HG02981 (cell line): ENCODE measurements around the gene MXD4.
"Not testable (repeated sequence)": the region's sequence is repeated elsewhere in the genome, so short reads cannot be mapped to it uniquely, and the experiment has no call there.

ENCODE experiments used
- ATAC-seq: cut with Tn5 transposase; IDR thresholded peaks from one replicate; pipeline ENCODE4 v1.9.1; 2021; ENCODE audit warnings: mild to moderate bottlenecking, moderate library complexity; ENCODE audit not compliant: unreplicated experiment

The MXD4 gene

DNA sequence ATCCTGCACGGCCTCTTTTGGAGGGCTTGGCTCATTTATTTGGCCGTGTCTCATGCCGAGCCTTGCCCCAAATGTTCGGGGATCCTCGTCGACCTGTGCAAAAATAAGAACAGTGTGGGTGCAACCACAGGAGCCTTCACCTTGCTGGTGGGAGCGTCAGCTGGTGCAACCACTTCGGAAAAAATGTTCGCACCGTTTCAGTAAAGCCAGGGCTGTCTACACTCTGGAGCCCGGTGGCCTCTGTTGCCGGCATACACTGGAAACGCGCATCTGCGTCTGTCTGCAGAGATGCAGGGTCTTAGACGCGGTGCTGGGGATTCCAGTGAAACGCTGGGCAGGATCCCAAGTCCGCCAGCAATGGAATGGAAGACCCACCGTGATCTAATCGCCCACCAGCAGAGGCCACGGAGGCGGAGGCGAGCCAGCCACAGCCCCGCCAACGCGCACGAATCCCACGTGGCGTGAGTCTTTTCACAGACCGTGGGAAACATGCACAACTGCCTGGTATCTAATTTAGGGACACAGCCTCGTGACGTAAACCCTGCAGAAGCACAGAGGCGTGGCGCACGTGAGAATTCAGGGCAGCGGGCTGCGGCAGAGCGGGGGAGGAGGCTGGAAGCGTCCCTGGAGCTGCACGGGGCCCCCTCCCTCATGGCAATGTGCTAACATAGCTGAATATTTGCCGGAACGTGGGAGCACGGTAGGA is 13.8 kb upstream of the MXD4 start:
- no peak for ATAC-seq

DNA sequence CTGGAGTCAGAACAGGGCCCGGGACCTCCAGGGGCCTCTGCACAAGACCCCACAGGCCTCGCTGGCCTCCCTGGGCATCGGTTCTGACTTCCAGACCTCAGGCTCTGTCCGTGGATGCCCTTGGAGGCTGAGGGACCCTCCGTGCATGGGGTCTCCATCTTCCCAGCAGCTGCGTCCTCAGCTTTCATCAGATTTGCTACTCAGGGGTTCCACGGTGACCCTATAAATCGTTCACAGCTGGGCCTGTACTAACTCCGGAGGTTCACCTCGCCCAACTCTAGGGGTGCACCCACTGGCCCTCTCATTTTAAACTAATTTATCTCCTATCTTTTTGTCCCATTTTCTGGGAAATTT is 13.1 kb upstream of the MXD4 start:
- ATAC-seq = not testable (repeated sequence)

DNA sequence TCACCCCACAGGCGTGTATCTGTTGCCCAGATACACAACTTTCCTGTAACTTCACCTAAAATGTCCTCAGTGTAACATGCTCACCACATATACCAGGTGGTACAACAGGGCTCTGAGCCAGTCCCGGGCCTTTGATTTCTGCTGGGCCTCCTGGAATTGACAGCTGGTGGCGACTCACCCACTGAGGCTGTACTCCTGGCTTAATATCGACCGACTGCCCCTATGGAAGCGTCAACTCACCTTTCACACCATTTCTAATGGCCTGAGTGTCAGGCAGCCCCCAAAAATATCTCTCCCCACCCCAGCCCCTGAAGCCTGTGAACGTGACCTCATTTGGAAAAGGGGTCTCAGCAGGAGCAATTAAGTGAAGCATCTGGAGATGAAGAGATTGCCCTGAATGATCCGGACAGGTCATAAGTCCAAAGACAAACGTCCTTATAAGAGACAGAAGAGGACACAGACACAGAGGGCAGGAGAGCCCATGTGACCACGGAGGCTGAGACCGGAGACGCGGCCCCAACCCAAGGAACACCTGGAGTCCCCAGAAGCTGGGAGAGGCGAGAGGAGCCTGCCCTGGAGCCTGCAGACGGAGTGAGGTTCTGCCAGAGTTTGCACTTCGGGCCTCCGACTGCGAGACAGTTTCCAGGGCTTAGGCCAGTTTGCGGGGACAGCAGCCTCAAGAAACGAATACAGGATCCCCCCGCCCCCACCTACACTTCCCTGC is 12.6 kb upstream of the MXD4 start:
- no peak for ATAC-seq

DNA sequence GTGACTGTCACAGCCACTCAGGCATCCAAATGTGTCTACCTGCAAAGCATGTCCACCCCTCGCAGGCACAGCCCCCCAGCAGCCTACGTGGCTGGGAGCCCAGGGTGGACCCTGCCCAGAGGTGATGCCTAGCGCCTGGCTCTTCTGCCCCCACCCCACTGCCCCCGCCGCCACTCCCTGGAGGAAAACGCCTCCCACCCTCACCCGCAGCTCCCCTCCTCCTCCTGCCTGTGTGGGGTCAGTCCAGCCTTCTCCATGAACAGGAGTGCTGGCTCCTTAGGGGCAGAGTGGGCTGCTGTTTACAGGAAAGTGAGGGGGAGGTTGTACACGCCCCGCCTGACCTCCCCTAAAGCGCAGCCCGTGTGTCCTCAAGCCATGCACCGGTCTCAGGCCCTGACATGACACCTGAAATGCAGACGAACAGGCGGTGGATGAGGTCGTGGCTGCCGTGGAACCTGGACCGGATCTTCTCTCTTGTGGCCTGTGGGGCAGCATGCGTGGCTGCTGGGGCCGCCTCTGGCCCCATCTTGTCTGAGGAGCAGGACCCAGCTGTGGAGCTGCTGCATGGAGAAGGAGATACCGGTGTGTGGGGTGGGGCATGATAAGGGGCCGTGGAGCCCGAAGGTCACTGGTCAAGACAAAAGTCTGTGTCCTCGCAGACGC is 11.9 kb upstream of the MXD4 start:
- no peak for ATAC-seq

DNA sequence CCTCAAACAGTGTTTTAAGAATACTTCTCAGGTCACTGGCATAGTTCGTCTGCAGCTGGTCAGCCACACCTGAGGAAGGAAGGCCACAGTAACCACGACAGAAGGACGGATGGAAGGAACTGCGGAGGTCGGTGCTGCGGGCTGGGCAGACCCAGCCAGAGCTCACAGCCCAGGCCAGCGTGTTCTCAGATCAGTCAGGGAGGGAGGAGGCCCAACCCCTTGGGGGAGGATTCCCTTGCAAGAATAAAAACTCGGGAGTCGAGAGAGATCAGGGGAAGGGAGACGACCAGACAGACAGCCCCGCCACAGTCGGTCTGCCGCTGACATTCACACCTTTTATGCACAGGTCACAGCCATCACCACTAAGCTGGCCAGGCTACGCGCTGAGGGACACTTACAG is 11.3 kb upstream of the MXD4 start:
- ATAC-seq = no peak

DNA sequence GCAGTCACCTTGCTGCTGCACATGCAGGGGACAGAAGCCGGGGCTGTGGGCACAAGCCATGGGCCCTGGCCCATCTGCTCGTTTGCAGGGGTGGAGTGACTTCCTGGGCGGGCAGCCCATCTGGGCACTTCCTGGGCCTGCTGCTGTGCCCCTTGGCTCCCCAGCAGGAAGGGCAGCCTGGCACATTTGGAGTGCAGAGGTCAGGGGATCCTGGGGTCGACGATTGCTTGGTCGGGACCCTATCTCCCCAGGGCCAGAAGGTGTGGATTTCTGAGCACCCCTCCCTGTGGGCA is 10.9 kb upstream of the MXD4 start:
- ATAC-seq = no peak

DNA sequence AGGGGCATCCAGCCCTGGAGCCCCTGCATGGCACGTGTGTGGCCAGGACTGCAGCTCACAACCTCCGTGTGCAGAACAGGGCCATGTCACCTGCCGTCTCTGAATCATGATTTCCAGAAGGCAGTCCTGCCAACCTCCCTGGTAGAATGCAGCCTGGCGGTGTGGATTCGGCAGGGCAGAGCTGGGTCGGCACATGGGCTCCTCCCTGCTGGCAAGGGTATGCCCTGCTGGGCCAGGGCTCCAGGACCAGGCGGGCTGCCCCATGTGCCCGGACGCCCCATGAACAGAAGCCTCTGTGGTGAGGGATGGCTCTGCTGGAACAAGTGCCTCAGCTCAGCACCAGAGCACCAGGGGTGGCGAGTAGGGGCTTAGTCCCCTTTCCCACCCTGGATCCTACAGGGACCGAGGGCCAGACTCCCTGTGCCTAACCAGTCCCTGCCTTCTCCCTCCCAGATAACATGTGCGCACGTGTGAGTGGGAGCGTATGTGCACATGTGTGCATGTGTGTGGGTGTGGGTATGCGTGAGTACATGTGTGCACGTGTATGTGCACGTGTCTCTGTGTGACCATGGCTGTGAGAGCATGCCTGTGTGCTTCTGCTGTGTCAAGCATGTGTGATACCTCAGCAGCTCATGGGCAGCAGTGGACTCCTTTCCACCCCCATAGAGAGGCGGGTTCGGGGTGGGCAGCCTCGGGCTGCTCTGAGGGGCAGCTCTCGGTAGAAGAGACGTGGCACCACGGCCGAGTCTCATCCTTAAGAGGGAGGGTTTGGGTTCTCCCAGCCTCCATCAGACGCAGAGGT is 10.3 kb upstream of the MXD4 start:
- no peak for ATAC-seq

DNA sequence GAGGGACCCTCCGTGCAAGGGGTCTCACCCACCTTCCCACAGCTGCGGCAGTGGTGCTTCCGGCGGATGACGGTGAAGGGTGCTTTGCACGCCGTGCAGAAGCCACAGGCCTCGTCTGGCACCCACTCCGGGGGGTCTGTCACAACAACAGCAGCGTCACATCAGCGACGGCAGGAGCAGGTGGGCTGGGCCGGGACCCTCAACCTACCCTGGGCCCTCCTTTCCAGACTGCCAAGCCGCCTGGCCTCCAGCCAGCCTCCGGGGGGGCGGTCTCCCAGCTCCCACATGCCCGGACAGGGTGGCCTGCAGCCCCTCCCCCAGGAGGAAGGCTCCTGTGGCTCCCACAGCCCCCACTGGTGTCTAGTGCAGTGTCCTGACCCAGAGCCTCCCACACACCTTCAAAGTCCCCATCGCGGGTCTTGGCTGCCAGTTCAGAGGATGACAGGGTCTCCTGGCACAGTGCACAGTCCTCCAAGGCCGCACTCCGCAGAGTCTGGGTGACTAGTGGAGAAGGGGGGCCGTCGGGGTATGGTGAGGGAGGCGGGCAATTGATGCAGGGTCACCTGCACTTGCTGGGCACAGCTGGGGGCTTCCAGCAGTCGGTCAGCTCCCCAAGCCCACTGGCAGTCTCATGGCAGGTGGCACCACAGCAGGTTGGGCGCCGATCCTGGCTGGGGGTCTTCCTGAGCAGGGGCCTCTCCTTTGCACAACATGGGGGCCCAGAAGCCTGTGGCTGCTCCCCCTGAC is 9.5 kb upstream of the MXD4 start:
- no peak for ATAC-seq

DNA sequence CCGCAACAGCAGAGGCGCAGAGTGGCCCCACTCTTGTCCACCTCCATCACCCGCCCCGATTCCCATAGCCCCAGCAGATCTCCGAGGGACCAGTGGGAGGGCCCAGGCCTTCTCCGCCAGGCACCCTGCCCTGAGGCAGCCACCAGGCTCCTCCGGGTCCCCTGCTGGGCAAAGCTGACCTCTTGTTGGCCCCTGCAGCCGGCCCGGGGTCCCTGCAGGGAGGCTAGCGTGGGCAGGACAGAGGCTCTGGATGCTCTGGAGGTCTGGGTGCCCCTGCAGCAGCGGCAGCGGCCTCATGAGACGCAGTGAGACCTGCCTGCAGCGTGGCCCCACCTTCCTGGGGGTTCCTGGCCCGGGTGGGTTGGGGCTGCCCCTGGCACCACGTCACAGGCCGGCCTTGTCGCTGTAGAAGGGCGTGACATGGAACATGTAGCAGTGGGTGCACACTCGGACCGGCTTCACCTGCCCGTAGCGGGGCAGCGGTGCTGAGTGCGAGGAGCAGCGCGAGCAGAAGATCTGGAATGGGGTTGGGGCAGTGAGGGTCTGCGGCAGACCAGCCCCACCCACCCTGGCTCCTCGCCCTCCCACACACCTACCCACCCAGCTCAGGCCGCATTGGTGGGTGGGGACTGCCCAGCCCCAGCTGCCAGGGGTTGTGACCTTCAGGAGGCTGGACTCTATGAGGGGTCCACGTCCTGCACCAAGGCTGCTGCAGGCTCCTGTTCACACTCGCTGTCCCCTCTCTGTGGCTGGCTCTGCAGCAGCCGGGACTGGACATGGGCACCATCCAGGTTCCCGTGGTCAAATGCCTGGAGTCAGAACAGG is 8.6 kb upstream of the MXD4 start:
- ATAC-seq = no peak

DNA sequence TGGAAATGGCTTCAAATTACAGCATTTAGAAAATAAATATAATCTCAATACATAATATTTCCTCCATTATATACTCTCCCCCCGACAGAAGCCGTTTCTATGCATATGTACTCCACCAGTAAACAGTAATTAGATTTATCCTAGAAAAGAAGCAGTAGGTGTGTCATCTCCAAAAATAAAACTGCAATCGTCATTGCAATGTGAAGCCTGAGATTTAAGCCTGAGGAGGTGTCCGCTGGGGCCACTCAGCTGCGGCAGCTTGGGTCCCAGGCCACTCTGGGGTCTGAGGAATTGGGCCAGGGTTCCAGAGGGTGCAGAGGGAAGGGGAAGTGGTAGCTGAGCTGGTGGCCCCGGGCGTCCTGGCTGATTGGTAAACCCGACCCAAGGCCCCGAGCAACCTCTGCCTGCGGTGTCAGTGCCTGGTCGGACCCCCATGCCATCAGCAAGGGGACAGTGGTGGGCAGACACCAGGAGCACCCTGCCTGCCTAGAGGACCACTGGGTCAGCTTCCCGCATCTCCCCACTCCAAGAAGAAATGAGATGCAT is 7.8 kb upstream of the MXD4 start:
- ATAC-seq = no peak

DNA sequence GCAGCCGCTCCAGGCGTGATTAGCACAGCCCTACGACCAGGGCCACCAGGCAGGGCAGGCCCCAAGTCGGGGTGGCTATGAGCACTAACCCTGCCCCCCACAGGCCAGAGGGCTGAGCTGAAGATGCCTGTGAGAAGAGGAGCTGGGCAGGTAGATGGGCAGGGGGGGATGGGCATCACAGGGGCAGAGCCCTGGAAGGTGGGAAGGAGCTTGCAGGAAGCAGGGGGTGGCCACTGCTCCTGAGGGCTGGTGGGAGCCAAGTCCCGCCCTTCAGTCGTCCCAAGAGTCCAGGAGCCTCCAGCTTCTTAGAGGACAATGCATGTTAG is 7.3 kb upstream of the MXD4 start:
- no peak for ATAC-seq

DNA sequence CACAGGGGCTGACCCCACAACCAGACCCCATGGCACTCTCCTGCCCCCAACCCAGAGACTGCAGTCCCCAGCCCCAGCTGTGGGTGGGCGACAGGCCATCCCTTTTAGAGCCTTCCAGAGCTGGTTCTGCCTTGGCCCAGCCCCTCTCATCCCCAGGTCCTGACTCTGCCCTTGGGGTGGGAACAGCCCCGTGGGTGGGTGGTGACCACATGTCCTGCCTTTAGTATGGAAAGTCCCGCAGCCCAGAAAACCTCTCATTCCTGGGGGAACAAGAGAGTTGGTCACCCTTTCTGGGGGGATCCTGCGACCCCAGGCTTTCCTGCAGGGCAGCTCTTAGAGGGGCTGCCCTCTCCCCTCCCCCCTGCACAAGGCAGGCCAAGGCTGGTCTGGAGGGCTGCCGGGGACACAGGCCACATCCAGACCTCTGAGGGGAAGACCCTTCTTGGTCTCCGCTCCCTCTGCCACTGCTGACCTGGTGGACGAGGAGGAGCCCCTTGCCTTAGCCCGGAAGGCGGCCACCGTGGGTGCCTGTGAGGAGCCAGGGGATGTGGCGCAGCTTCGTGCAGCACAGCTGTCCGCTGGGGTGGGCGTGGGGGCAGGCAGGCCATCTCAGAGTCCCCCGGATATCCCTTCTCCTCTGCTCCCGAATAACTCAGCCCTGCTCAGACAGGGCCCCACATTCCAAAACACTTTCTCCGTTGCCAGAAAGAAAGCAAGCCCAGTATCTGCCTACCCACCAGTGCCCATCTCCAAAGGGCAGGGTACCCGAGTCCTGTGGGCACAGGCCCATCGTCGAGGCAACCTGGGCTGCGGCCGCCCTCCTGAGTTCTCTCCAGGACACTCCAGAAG is 6.7 kb upstream of the MXD4 start:
- no peak for ATAC-seq

DNA sequence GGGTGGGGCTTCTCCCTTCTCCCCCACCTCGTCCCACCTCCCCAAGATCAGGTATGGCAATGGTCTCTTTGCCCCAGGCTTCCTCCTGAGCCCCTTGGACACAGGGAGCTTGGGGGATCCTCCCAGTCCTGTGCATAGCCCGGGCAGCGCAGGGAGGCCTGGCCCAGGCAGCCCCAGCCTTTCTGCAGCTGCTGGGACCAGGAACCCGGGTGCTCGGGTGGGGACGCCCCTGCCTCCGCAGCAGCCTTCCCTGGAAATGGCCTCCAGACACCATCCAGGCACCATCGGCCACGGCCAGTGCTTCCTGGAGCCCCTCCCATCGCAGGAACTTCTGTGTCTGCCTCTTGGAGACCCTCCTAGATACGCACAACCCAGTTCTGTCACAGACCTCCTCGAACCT is 5.9 kb upstream of the MXD4 start:
- ATAC-seq = no peak

DNA sequence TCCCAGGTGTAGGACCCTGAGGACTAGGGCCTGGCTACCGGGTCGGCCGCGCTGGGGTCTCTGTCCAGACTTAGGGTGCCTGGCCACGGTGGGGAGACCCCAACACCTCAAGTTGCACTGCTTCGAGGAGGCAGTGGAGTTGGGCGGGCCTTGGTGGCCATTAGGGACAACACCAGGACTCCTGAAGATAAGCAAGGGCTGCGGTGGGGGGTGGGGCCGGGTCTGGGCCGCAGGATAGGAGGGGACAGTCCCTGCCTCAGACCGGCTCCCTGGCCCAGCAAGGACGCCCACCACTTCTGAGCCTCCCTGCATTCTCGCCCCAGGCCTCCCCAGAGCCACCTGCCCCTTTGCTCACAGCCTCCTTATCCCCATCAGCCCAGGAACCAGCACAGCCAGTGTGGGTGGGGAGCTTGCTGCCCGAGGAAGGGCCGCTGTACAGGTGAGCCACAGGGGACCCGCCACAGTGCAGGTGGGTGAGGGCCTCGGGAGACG is 5.5 kb upstream of the MXD4 start:
- ATAC-seq = no peak

DNA sequence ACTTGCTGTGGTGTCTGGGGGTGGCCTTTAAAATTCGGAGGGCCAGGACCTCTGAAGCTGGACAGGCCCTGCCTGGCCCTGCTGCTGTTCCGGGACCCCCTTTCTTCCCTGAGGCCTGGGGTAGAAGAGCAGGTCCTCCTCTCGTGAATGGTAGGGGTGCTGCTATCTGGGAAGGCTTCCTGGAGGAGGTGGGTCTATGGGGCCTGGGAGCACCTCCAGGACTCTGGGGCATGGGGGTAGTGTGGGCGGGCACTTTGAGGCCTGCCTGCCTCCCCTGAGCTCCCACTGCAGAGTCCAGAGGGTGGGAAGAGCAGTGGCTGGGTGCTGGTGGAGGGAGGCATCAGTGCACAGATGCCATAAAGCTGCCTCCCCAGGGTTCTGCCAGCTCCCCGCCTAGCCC is 4.9 kb upstream of the MXD4 start:
- ATAC-seq = no peak

DNA sequence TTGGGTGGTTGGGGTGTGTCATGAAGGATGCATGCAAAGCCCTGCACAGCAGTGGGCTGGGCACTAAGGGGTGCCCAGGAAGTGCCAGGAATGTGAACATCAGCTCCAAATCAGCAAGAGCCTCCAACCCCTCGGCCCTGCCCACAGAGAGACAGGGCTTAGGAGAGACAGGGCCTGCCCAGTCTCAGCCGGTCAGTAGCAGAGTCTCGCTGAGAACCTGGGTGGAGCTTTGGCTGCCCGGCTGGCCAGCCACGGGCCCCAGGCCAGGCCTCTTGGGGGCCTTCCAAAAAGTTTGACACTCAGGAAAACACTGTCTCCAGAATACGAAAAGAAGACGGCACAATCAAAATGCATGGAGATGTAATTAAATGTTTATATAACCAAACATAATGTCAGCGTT is 4.3 kb upstream of the MXD4 start:
- no peak for ATAC-seq

DNA sequence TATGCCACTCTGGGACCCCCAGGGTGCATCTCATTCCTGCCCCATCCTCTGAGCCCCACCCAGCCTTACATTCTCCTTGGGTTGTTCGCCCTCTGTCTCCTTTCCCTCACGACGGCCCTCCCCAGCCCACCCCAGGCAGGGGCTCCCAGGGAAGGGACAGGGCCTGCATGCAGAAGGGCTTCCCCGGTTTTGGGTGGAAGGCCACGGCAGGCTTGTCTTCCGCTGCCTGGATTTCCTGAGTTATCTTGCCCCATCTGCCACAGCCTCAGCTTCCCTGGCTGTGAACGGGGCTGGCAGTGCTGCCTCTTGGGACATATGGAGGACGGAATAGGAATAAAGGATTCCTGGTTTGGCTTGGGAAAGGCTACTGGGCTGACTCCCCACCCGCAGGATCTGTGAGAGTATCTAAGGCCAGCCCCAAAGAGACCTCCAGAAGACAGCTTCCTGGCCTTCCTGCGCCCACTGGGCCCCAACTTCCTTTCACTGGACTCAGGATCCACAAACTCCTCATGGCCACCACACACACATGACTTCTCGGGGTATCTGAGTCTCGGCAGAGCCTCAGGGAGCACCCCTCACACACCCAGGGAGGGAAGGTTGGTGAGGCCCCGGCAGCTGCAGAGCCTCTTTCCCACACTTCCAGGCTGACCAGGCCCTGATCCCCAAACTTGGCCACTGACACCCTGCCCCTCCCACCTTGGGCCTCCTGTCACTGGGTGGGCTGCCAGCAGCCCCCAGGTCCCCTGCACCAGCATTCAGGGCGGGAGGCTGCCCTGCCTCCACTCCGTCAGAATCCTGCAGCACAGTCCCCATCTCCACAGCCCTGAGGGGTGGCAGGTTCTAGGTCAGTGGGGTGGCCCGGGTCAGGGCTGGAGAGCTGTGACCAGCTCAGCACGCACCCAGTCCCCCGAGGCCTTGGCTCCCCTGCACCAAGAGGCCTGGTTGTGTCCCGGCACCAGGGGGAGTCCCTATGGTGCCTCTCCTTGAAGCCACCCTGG is 3.5 kb upstream of the MXD4 start:
- no peak for ATAC-seq
